ENCODE data around the gene CORIN. TPM values are rescaled to one million over a fixed set of nuclear protein-coding genes. Genes with fewer than 3 reads are reported as not detected.

CORIN gene
- total and polyA plus RNA-seq, 7 donors: under 0.01 to 2.5 (median 0.34) TPM

DNA sequence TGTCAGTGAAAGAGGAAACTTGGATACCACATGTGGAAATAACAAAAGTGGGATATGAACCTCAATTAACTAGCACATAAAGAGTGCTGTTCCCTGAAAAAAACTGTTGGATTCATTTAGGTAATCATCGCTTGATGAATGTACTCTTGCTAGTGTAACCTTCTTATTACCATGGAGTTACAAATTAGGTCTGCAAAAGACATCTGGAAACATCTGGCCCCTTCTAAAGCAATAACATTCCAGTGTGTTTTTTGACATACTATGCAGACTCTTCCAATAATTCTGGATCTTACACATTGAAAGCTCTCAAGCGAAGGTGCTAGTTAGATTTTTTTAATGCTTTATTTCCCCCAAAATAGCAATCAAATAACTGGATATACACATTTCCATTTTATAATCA lies 218.2 kb downstream of the CORIN start:
- Histone ChIP-seq H3K4me1 (no peaks in the 10 kb centered on the region), H3K4me3 (no peak overlapping the region), H3K27ac (no peak overlapping the region), H3K27me3 (no peaks in the 10 kb centered on the region), H3K9me3 (no peaks in the 10 kb centered on the region), H3K36me3 (no peaks in the 10 kb centered on the region)
- TF ChIP-seq, protein P1, sequence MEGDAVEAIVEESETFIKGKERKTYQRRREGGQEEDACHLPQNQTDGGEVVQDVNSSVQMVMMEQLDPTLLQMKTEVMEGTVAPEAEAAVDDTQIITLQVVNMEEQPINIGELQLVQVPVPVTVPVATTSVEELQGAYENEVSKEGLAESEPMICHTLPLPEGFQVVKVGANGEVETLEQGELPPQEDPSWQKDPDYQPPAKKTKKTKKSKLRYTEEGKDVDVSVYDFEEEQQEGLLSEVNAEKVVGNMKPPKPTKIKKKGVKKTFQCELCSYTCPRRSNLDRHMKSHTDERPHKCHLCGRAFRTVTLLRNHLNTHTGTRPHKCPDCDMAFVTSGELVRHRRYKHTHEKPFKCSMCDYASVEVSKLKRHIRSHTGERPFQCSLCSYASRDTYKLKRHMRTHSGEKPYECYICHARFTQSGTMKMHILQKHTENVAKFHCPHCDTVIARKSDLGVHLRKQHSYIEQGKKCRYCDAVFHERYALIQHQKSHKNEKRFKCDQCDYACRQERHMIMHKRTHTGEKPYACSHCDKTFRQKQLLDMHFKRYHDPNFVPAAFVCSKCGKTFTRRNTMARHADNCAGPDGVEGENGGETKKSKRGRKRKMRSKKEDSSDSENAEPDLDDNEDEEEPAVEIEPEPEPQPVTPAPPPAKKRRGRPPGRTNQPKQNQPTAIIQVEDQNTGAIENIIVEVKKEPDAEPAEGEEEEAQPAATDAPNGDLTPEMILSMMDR (IDR thresholded peaks at IDR 0.05): no peak
- TF ChIP-seq POLR2AphosphoS5 (IDR thresholded peaks at IDR 0.05): peak in 1 of 4 donors; percentile 8
- intact Hi-C loops (cut with DNase I): no loop called here
- 81 to 90% methylated on average over 2 of the region's 2 CpGs for WGBS, 2 donors
- DNase-seq: no peak

DNA sequence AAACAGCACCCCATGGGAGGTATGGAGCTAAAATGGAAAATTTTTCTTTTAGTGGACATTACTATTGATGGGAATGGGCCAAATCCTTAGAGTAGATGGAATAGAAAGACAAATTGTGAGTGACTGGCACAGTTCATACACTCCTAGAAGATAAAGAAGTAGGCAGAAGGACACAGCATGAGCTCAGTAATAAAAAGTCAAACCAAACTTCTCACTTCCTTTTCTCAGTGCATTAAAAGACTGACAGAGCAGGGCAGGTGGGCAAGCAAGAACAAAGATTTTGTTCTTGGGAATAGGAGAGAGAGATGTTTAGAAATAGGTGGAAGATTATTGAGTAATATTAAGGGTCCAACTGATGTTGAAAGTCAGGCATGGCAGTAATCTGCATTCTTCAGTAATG lies 220.3 kb downstream of the CORIN start:
- Histone ChIP-seq H3K9me3 (no peaks in the 10 kb centered on the region), H3K27ac (no peak overlapping the region), H3K4me1 (no peaks in the 10 kb centered on the region), H3K27me3 (no peaks in the 10 kb centered on the region), H3K36me3 (no peaks in the 10 kb centered on the region), H3K4me3 (no peak overlapping the region)
- no peak for DNase-seq
- intact Hi-C loops (cut with DNase I): no loop called here
- TF ChIP-seq EP300 (IDR thresholded peaks at IDR 0.05): no peak
- TF ChIP-seq POLR2A (IDR thresholded peaks at IDR 0.05): no peak
- TF ChIP-seq, protein P1 (IDR thresholded peaks at IDR 0.05): no peak
- TF ChIP-seq POLR2AphosphoS5 (IDR thresholded peaks at IDR 0.05): no peak

DNA sequence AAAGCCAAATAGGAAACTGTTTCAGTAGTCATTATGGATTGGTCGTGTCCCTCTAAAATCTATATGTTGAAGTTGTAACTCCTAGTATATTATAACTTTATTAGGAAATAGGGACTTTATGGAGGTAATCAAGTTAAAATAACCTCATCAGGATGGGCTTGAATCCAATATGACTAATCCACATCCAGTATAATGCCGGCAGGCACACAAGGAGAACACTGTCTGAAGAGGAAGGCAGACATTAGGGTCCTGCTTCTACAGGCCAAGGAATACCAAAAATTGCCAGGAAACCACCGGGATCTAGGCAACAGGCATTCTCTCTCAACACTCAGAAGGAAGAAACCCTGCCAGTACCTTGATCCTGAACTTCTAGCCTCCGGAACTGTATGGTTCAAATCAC lies 222.5 kb downstream of the CORIN start:
- Histone ChIP-seq H3K4me1 (no peaks in the 10 kb centered on the region), H3K27ac (no peak overlapping the region), H3K9me3 (no peaks in the 10 kb centered on the region), H3K27me3 (no peaks in the 10 kb centered on the region), H3K36me3 (no peaks in the 10 kb centered on the region), H3K4me3 (no peak overlapping the region)
- intact Hi-C loops (cut with DNase I): no loop called here
- TF ChIP-seq, protein P1 (IDR thresholded peaks at IDR 0.05): no peak
- TF ChIP-seq EP300 (IDR thresholded peaks at IDR 0.05) (no peak), POLR2A (IDR thresholded peaks at IDR 0.05) (no peak), POLR2AphosphoS5 (IDR thresholded peaks at IDR 0.05) (no peak)
- 63 to 76% methylated on average over 4 of the region's 4 CpGs for WGBS, 2 donors
- no peak for DNase-seq

DNA sequence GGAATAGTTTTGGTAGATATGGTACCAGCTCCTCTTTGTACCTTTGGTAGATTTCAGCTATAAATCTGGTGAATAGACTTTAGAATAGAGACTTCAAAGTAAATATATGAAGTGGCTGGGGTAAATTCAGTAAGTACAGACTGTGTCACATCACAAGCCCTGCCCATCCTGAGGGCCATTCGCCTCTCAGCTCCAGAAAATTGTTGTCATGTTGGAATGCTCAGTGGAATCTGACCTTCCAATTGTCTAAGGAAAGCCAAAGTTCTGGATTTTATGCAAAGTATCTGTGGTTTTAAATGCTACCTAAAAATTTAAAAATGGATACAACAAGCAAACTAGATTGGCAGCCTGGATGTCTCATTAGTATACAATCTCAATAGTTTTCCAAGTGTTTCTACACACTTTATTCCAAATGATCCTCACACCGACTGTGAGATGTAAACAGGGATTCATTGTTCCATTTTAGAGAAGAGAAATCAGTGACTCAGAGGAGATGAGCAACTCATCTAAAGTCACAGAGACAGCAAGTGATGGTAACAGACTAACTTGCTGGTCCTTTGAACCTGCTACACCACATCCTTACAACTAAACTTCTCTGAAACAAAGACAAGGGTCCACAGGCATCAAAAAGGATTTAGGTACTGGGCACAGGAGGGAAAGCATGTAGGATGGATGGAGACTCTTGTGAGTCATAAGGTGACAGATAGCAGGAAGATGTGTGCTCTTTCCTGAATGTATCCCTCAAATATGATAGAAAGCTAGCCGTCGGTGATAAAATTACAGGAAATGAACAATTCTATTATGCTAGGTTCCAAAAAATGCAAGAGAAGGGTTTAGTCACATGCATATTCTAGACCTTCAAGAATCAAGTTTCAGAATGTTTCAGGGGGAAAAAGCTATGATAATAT lies 225.5 kb downstream of the CORIN start:
- Histone ChIP-seq H3K36me3 (no peaks in the 10 kb centered on the region), H3K27me3 (no peaks in the 10 kb centered on the region), H3K27ac (no peak overlapping the region), H3K4me3 (no peak overlapping the region), H3K9me3 (no peaks in the 10 kb centered on the region), H3K4me1 (no peaks in the 10 kb centered on the region)
- intact Hi-C loops (cut with DNase I): no loop called here
- no peak for DNase-seq
- 73 to 86% methylated on average over 4 of the region's 4 CpGs for WGBS, 2 donors
- TF ChIP-seq, protein P1 (IDR thresholded peaks at IDR 0.05): no peak
- no peak for TF ChIP-seq EP300 (IDR thresholded peaks at IDR 0.05)
- TF ChIP-seq POLR2AphosphoS5 (IDR thresholded peaks at IDR 0.05): no peak
- TF ChIP-seq POLR2A (IDR thresholded peaks at IDR 0.05): no peak
